Right lung (tissue), 5 donors: Measurements from ENCODE around the gene CD164. TPM values are rescaled to one million over a fixed set of nuclear protein-coding genes. Genes with fewer than 3 reads are reported as not detected.

ENCODE experiments used
- DNase-seq, 2 donors: peaks; one replicate each; pipeline ENCODE4 v3.0.0-alpha.2; 2013
- polyA plus RNA-seq, 5 donors: library from polyadenylated mRNA; unstranded; fragments of 120-200 nt; gene quantifications; one replicate each; pipeline versions ENCODE4 v1.2.1 to v1.2.3, GENCODE V29; 2013; ENCODE audit warnings: inconsistent platforms in 1 of 5, low replicate concordance in 1 of 5; ENCODE audit not compliant: insufficient read length in 5 of 5, insufficient read depth in 1 of 5

CD164 gene
- polyA plus RNA-seq, 5 donors: 190 to 336 (median 303) TPM

GRCh38 chr6:109316909-109317308 is 65.4 kb downstream of the CD164 start:
- no peak for DNase-seq

Other genes with a start within 250 kb of the CD164 start
- 10 to 100 TPM in 4 of 5 donors, 1 to 10 TPM in 1; 10.0 to 17.1 (median 12.2) TPM for gene PPIL6, start 58.2 kb upstream of the CD164 start, polyA plus RNA-seq
- gene SMPD2, start 58.3 kb upstream of the CD164 start, polyA plus RNA-seq: 10 to 100 TPM in 4 of 5 donors, 1 to 10 TPM in 1; 9.1 to 14.8 (median 14.0) TPM
- 10 to 100 TPM; 47.7 to 65.3 (median 57.3) TPM for gene MICAL1, start 73.3 kb upstream of the CD164 start, polyA plus RNA-seq
- 10 to 100 TPM; 10.1 to 15.2 (median 13.3) TPM for gene ZBTB24, start 100.8 kb upstream of the CD164 start, polyA plus RNA-seq